Activated CD4-positive, alpha-beta memory T cell treated with anti-CD3 and anti-CD28 coated beads for 36 hours (primary cell): ENCODE data around the gene FOCAD. TPM values are rescaled to one million over a fixed set of nuclear protein-coding genes. Genes with fewer than 3 reads are reported as not detected.

Experiments used
- CTCF ChIA-PET: fragments of 350-600 bp; sonication (Branson Sonifier 250); formaldehyde crosslinking; loops from one replicate; lab custom pipeline; 2021; ENCODE audit warnings: antibody characterized with exemption, inconsistent platforms; lab: Charles Lee
- POLR2A ChIA-PET: fragments of 350-600 bp; sonication (Branson Sonifier 250); formaldehyde crosslinking; loops from one replicate; lab custom pipeline; 2021; ENCODE audit warnings: antibody characterized with exemption; lab: Charles Lee
- DNase-seq: peaks from one replicate; pipeline ENCODE4 v3.0.0-alpha.2; 2020
- H3K27ac Mint-ChIP-seq: one replicate; pipeline ENCODE4 v1.8.0; 2021; ENCODE audit warnings: mixed read lengths
- H3K27me3 Mint-ChIP-seq: one replicate; pipeline ENCODE4 v1.8.0; 2021; ENCODE audit warnings: mixed read lengths
- H3K36me3 Mint-ChIP-seq: one replicate; pipeline ENCODE4 v1.8.0; 2021; ENCODE audit warnings: mixed read lengths
- H3K4me1 Mint-ChIP-seq: one replicate; pipeline ENCODE4 v1.8.0; 2021; ENCODE audit warnings: low read depth, mixed read lengths
- H3K4me3 Mint-ChIP-seq: one replicate; pipeline ENCODE4 v1.8.0; 2021; ENCODE audit warnings: mild to moderate bottlenecking, mixed read lengths
- H3K9me3 Mint-ChIP-seq: one replicate; pipeline ENCODE4 v1.8.0; 2021; ENCODE audit warnings: mixed read lengths
- intact Hi-C: fragments of 100-400 bp; cut with micrococcal nuclease; formaldehyde crosslinking; loops from one replicate; pipeline ENCODE4 v1.15.1; 2023
- total RNA-seq, 2 experiments: library from RNA; stranded (reverse); gene quantifications; one replicate each; pipeline ENCODE4 v1.2.3, GENCODE V29; 2021

Gene FOCAD
- total RNA-seq, 2 experiments from 2014 or later: 35.4 to 37.1 TPM

DNA sequence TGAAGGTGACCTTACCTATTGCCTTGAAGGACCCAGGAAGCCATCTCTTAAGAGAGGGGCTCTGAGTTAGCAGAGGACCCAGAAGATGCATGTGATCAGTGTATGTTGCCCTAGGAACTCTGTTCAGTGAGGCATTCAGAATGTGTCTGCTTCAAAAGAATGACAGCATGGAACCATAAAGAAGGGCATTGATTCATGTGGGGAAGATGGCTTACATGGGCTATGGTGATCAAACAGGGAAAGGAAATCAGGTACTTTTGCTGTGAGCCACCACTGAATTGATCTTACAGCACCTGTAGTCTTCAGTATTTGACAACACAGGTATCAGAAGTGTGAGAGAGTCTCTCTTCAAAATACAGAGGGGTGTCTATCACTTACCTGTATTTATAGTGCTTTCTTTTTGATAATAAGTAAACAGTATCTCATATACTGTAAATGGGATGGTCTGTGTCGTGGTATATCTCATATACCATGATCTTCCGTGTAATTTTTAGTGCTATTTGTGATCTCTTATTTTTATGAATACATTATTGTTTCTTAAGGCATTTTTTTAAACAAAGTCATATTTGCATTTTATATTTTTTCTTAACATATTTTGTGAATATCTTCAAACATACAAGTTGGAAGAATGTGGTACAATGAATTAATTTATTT, 57.0 kb downstream of the FOCAD start:
- DNase-seq: no peak
- intact Hi-C loops: no loop called here
- no peaks in the 10 kb centered on the region for H3K9me3 Mint-ChIP-seq
- no peak overlapping the region for H3K4me3 Mint-ChIP-seq
- ChIA-PET POLR2A (no interaction called here), CTCF (no interaction called here)
- H3K4me1 Mint-ChIP-seq: peaks cover 12% of the 10 kb centered on the region
- no peaks in the 10 kb centered on the region for H3K27me3 Mint-ChIP-seq
- no peak overlapping the region for H3K27ac Mint-ChIP-seq
- peaks cover 12% of the 10 kb centered on the region for H3K36me3 Mint-ChIP-seq

DNA sequence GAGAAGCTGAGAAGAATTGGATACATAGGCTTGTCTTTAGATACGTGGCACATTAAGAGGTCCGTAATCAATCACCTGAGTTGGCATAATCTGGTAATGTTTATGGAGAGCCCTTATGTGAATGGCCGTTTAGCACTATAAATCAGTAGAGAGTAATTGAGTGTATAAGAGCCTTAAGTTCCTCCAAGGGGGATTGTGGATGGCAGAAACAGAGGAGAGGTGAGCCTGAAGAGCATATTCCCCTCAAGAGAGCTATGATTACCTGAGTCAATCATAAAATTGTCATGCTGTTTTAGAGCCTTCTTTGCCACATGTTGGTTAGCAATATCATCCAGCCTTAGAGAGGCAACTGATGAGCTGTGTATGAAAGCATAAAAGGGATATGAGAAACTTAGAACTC, 58.8 kb downstream of the FOCAD start:
- Mint-ChIP-seq H3K27ac (no peak overlapping the region), H3K27me3 (no peaks in the 10 kb centered on the region), H3K4me1 (peaks cover 12% of the 10 kb centered on the region), H3K4me3 (no peak overlapping the region), H3K36me3 (peaks cover 12% of the 10 kb centered on the region), H3K9me3 (no peaks in the 10 kb centered on the region)
- intact Hi-C loops: no loop called here
- DNase-seq: no peak
- CTCF ChIA-PET: no interaction called here
- POLR2A ChIA-PET: no interaction called here

DNA sequence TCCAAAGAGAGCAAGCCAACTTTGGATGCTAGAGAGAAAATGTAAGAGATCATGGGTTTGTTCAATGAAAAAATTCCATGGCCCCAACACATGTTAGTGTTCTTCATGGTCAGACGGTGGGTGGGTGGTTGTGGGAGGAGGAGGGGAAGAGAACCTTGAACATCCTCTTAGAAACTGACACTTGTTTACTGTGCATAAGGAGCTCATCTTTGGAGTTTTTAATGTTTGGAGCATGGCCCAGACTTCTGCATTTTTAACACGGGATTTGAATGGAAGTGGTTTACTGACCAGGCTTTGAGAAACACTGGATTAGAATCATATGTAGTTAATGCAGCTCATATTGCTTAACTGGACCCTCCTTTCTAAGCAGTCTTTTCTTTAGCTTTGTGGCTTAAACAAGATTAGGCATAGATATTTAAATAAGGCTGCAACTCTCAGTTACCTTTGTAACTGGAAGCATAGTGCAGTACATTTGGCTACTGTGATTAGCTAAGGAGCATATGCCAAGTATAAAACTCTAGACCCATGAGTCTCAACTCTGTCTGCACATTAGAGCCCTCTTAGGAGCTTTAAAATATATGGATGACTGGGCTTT, 60.1 kb downstream of the FOCAD start:
- H3K4me3 Mint-ChIP-seq: no peak overlapping the region
- CTCF ChIA-PET: no interaction called here
- H3K27me3 Mint-ChIP-seq: no peaks in the 10 kb centered on the region
- DNase-seq: no peak
- no peaks in the 10 kb centered on the region for H3K9me3 Mint-ChIP-seq
- POLR2A ChIA-PET: interaction anchor here (0.5 kb wide), 1 partner anchor 14 kb away, joined by 3 read pairs; no protein-coding TSS in a partner anchor
- peaks cover 7% of the 10 kb centered on the region for H3K36me3 Mint-ChIP-seq
- intact Hi-C loops: no loop called here
- no peak overlapping the region for H3K27ac Mint-ChIP-seq
- H3K4me1 Mint-ChIP-seq: peaks cover 12% of the 10 kb centered on the region

DNA sequence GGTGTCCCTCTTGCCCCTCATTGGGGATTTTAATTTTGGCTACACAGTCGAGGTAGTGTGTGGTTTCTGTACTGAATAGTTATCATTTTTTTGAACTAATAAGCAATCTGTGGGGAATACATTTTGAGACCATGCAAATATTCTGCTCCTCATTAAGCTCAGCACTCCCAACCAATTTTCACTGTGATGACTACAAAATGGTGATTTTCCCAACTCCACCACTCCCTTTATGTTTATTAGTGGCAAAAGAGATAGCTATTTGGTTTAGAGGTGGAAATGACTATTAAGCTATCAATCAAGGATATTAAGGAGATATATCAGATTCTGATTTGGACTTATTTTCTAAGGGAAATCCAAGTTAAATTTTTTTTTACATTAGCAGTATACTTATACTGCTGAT, 62.9 kb downstream of the FOCAD start:
- ChIA-PET POLR2A (no interaction called here), CTCF (no interaction called here)
- H3K27ac Mint-ChIP-seq: no peak overlapping the region
- H3K27me3 Mint-ChIP-seq: no peaks in the 10 kb centered on the region
- no peak overlapping the region for H3K4me3 Mint-ChIP-seq
- H3K36me3 Mint-ChIP-seq: peaks cover 6% of the 10 kb centered on the region
- intact Hi-C loops: no loop called here
- H3K4me1 Mint-ChIP-seq: no peaks in the 10 kb centered on the region
- no peaks in the 10 kb centered on the region for H3K9me3 Mint-ChIP-seq
- no peak for DNase-seq

DNA sequence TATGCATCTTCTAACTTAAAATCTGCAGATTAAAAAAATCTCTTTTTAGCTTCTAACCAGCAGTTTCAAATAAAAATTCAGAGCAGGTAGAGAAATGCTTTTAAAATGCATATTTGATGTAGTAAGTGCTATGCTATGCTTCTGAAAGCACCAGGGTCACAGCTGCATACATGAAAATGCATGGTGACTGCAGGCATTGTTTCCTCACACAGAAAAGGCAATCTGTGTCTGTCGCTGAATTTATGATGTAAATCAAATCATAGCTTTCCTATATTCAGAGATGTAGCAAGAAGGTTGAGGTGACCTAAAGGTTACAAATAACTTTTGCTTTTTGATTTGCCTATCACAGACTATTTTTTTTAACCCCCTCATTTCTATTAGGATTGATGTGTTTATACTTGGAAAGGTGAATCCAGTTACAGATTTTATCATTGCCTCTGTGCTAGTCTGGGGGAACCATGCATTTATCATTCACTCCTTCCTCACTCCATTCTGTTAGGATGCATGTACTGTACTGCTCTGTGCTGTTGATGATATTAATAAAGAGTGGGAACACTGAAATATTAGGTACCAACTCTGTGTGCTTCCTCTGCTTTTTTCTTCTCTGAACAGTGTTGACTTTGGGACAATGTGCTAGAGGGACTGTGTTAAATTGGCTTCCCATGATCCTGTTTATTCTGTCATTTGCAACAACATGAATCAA, 65.6 kb downstream of the FOCAD start:
- intact Hi-C loops: no loop called here

DNA sequence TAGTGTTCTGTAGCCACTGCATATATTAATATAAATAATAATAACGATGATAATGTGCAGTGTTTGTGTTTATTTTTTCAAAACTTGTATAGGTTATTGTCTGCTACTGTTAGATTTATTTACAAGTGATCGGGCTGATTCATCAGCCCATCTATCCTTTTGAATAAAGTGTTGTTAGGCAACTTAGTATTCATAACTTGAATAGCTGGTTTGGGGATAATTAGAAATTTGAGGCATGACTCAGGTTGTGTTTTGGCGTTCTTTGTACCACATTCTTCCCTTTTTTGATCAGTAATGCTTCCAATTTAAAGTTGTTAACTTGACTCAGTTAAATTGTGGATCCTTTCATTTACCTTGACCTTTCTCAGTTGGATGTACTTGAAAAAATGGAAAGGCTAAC, 69.7 kb downstream of the FOCAD start:
- Mint-ChIP-seq H3K9me3 (peaks cover 3% of the 10 kb centered on the region), H3K27me3 (no peaks in the 10 kb centered on the region), H3K4me1 (no peaks in the 10 kb centered on the region), H3K27ac (no peak overlapping the region), H3K4me3 (no peak overlapping the region), H3K36me3 (peaks cover 17% of the 10 kb centered on the region)
- CTCF ChIA-PET: no interaction called here
- POLR2A ChIA-PET: no interaction called here
- intact Hi-C loops: no loop called here
- no peak for DNase-seq

More for the DNA sequence above, 65.6 kb downstream of the FOCAD start:
- Mint-ChIP-seq H3K9me3 (no peaks in the 10 kb centered on the region), H3K4me1 (no peaks in the 10 kb centered on the region), H3K27ac (no peak overlapping the region), H3K27me3 (no peaks in the 10 kb centered on the region), H3K36me3 (peaks cover 3% of the 10 kb centered on the region), H3K4me3 (no peak overlapping the region)
- CTCF ChIA-PET: no interaction called here
- POLR2A ChIA-PET: no interaction called here
- DNase-seq: no peak

DNA sequence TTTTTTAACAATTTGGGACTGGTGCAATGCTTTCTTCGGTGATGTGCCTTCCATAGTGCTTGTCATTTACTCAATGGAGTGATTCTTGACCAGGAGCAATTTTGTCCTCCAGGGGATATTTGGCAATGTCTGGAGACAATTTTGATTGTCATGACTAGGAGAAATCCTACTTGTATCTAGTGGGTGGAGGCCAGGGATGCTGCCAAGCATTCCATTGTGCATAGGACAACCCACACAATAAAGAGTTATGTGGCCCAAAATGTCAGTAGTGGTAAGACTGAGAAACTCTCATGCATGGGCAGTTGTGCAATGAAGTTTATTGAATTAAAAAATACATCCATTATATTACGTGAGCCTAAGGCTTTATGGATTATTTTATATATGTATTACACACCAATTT, 70.5 kb downstream of the FOCAD start:
- H3K36me3 Mint-ChIP-seq: peaks cover 17% of the 10 kb centered on the region
- H3K9me3 Mint-ChIP-seq: peaks cover 3% of the 10 kb centered on the region
- intact Hi-C loops: no loop called here
- no peak overlapping the region for H3K4me3 Mint-ChIP-seq
- DNase-seq: no peak
- H3K4me1 Mint-ChIP-seq: no peaks in the 10 kb centered on the region
- no peak overlapping the region for H3K27ac Mint-ChIP-seq
- POLR2A ChIA-PET: no interaction called here
- no peaks in the 10 kb centered on the region for H3K27me3 Mint-ChIP-seq
- CTCF ChIA-PET: no interaction called here

DNA sequence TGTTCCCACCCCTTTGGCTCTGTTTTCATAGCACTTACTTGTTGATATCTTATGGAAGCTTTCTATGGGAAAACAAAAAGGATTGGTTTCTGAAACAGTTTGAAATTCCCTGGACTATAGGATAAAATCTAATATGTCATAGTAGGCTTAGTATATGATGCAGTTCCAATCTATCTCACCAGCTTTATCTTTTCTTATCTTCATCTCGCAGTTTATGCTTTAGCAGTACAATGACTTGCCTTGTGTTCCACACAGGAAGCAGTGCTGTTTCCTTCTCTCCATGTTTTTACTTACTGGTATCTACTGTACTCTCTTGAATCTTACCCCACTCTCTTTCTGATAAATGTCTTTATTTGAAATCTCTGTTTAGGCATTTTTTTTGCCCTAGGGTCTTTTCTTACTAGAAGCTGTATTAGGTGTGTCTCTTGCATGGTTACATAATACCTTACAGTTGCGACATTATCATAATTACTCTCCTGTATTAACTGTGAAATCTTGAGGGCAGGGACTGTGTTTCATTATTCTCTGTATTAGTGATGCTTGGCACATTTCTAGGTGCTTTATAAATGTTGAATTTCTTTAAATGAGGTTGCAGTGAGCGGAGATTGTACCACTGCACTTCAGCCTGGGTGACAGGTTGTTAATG, 76.3 kb downstream of the FOCAD start:
- no peak for DNase-seq
- Mint-ChIP-seq H3K36me3 (peaks cover 22% of the 10 kb centered on the region), H3K4me3 (no peak overlapping the region), H3K4me1 (no peaks in the 10 kb centered on the region), H3K27me3 (no peaks in the 10 kb centered on the region), H3K9me3 (peaks cover 3% of the 10 kb centered on the region), H3K27ac (no peak overlapping the region)
- intact Hi-C loops: no loop called here
- ChIA-PET CTCF (no interaction called here), POLR2A (no interaction called here)

DNA sequence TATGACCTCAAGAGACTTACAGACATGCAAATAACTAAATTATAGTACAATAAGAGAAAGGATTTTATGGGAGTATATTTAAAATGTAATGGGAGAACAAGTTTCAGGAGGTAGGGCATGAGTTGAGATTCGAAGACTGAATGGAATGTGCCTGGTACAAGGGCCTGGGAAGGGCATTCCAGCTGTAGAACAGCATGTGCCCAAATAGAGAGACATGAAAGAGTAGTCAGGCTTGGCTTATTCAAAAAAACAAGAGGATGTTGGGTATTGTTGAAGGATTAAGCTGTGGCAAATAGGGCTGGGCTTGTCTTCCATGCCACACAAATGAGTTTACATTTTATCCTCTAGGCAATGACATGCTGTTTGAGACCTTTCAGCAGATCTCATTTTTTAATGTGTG, 86.9 kb downstream of the FOCAD start:
- POLR2A ChIA-PET: no interaction called here
- Mint-ChIP-seq H3K36me3 (peaks cover 35% of the 10 kb centered on the region), H3K4me3 (no peak overlapping the region), H3K9me3 (peaks cover 2% of the 10 kb centered on the region), H3K27me3 (no peaks in the 10 kb centered on the region), H3K4me1 (no peaks in the 10 kb centered on the region), H3K27ac (no peak overlapping the region)
- CTCF ChIA-PET: no interaction called here
- no peak for DNase-seq
- intact Hi-C loops: no loop called here

DNA sequence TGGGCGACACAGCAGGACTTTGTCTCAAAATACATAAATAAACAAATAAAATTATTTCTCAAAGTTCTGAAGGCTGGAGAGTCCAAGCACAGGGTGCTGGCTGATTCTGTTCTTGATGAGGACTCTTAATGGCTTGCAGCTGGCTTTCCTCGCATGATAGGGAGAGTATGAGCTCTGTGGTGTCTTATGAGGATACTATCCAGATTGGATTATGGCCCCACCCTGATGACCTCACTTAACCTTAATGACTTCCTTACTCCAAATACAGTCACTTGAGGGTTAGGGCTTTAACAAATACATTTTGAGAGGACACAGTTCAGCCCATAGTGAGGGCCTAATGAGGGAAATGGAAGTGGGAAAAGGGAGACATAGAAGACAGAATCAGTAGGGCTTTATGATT, 87.7 kb downstream of the FOCAD start:
- ChIA-PET CTCF (no interaction called here), POLR2A (no interaction called here)
- peaks cover 29% of the 10 kb centered on the region for H3K36me3 Mint-ChIP-seq
- DNase-seq: no peak
- H3K27me3 Mint-ChIP-seq: no peaks in the 10 kb centered on the region
- H3K27ac Mint-ChIP-seq: no peak overlapping the region
- no peaks in the 10 kb centered on the region for H3K4me1 Mint-ChIP-seq
- no peak overlapping the region for H3K4me3 Mint-ChIP-seq
- intact Hi-C loops: no loop called here
- peaks cover 2% of the 10 kb centered on the region for H3K9me3 Mint-ChIP-seq

DNA sequence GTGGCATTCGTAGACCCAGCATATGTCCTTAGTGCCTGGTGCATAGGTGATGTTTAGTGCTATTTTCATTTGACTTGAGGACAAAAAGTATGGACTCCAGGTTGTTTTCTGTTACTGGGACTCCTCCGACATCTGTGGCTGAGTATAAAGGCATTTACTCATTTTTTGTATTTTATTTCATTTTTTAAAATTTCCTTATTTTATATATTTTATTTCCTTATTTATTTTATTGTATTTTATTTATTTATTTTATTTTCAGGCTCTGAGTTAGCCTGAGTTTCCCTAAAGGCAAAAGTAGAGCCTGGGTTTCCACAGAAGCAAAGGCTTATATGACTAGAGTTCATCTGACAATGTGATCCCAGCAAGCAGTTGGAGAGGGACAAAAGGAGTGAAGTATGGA, 91.6 kb downstream of the FOCAD start:
- no peaks in the 10 kb centered on the region for H3K9me3 Mint-ChIP-seq
- no peak overlapping the region for H3K27ac Mint-ChIP-seq
- intact Hi-C loops: no loop called here
- no peaks in the 10 kb centered on the region for H3K4me1 Mint-ChIP-seq
- DNase-seq: no peak
- no peaks in the 10 kb centered on the region for H3K27me3 Mint-ChIP-seq
- no peak overlapping the region for H3K4me3 Mint-ChIP-seq
- CTCF ChIA-PET: no interaction called here
- H3K36me3 Mint-ChIP-seq: peaks cover 13% of the 10 kb centered on the region
- POLR2A ChIA-PET: no interaction called here

DNA sequence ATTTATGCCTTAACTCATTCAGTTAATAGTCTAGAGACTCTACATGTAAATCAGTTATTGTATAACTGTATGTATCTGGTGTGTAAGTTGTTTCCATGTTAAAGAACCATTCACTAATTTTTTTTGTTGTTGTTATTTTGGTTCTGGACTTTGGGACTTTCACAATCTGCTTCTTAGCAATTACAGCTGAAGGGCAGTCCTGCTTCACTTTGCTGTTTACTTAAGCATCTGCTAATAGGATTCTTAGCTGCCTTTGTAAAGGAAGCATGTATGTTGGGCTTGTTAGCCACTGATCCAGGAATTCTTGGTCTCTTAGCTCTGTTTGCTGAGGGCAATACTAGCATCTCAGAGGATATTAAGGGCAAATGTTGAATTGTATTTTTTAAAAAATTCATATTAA, 97.0 kb downstream of the FOCAD start:
- no peaks in the 10 kb centered on the region for H3K27me3 Mint-ChIP-seq
- H3K36me3 Mint-ChIP-seq: peaks cover 9% of the 10 kb centered on the region
- ChIA-PET POLR2A (no interaction called here), CTCF (no interaction called here)
- no peak overlapping the region for H3K27ac Mint-ChIP-seq
- DNase-seq: no peak
- intact Hi-C loops: loop anchor here (10.0 kb wide), 1 partner anchor 64 kb away; no protein-coding TSS in a partner anchor
- H3K4me1 Mint-ChIP-seq: no peaks in the 10 kb centered on the region
- H3K4me3 Mint-ChIP-seq: no peak overlapping the region
- H3K9me3 Mint-ChIP-seq: no peaks in the 10 kb centered on the region
